ENCODE results near the gene ARSA.

GRCh38 chr22:50577697-50577986 lies 50.3 kb downstream of the ARSA start:
- TF ChIP-seq CTCF (IDR thresholded peaks at IDR 0.05) (no peak), MYC (IDR thresholded peaks at IDR 0.05; ENCODE audit: borderline replicate concordance, low read length) (no peak), EP300 (IDR thresholded peaks at IDR 0.05) (no peak), HOXA7 (CRISPR knock-in tag; IDR thresholded peaks at IDR 0.05) (no peak), RFX5 (IDR thresholded peaks at IDR 0.05) (no peak), POLR2A (IDR thresholded peaks at IDR 0.05; ENCODE audit: low read length) (no peak), REST (IDR thresholded peaks at IDR 0.05) (no peak), MAX (IDR thresholded peaks at IDR 0.05) (no peak)
